GM03348 (cell line): ENCODE data around the gene AKIP1.
"Not testable (repeated sequence)": the region's sequence is repeated elsewhere in the genome, so short reads cannot be mapped to it uniquely, and the experiment has no call there.

Experiments used
- DNase-seq: peaks from one replicate; pipeline ENCODE4 v3.0.0; 2012; ENCODE audit warnings: low spot score

The AKIP1 gene

DNA sequence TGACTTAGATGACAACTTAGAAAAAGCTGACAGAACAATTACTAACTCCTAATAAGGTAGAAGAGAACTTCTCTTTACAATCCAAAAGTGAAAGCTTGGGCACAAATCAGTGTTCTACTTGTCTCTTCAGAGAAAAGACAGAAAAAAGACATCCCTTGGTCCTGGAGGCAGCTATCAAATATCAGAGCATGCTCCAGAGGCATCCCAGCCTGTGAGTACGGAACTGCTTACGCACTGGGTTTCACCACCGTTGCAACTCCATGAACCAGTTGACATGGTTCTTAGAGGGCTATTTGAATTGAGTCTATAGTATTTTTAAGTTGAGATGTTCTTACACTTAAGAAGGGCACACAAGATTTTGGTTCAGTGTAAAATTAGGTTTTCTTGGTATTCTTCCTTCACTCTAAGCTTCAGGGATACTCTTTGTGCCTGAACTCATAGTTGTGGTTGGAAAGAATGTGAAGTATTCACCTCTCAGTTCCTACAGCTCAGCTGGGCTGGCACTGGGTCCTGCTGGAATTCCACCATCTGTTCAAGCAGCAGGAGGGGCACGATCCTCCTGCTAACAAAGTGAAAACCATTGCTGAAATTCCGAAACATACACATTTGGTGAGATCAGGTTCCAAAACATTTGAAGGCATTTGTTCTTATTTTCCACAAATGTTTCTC is 6.3 kb downstream of the AKIP1 start:
- peak; percentile 91 for DNase-seq

DNA sequence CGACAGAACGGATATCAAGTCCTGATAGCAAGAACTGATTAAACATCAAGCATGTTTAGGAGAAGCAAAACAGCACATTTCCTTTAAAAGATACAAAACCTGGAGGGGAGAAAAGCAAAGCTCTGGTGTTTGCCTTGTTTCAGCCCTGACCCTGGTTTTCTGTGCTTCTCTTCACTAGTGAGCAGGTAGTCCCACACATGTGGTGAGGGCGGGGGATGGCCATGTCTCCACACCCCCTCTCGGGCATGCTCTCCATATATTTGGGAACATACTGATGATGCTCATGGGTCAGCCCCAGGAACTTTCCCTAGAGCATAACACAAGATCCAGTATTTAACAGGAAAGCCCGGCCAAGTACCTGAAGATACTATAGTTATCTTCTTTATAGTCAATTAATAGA is 11.7 kb downstream of the AKIP1 start:
- no peak for DNase-seq

DNA sequence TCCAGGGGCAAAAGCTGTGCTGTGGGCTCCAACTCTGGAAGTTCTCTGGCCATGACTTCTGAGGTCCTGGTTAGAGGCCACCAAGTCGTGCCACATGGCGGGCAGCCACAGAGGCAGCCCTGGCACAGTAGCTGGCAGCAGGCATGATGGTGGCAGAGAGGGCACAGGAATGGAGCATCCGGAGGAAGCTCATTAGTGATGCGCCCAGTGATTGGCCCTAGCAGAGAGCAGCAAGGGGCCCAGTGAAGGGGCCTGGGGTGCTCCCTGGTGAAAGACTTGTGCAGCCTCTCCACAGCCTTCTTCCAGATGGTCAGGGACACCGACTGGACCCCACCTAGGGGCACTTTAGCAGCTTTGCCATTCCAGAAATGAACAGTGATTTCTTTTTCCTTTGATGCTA is 14.7 kb downstream of the AKIP1 start:
- no peak for DNase-seq

DNA sequence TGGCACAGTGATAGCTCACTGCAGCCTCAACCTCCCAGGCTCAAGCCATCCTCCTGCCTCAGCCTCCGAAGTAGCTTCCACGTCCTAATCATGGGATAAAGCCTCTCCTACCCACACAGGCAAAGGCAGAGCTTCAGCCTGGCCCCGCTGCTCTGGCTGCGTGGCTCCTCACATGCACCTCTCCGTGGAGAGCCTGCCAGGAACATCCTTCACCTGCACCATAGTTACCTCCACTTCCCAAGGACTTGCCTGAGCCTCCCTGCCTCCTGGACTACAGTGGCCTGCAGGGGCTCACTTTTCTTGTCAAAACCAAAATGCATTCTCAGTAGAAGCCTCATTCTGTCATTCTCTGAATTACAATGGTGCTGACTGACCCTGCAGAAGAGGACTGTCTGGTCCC is 15.2 kb downstream of the AKIP1 start:
- no peak for DNase-seq

DNA sequence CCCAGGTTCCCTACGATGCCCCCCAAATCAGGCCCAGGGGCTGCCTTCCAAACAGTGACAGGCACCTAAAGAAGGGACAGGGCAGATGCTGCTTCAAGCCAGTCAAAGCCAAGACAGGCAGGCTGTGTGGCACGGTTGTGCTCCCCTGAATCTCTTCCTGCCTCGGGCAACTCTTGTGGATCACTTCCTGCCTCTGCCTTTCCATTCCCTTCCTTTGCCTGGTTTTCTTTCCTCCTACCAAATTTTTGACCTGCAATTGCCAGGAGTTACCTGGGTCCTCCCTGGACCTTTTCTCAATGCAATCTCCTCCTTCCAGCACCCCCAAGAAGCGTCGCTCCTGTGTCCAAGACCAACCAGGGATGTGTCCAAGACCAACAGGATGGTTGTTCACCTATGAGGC is 16.2 kb downstream of the AKIP1 start:
- DNase-seq: no peak

DNA sequence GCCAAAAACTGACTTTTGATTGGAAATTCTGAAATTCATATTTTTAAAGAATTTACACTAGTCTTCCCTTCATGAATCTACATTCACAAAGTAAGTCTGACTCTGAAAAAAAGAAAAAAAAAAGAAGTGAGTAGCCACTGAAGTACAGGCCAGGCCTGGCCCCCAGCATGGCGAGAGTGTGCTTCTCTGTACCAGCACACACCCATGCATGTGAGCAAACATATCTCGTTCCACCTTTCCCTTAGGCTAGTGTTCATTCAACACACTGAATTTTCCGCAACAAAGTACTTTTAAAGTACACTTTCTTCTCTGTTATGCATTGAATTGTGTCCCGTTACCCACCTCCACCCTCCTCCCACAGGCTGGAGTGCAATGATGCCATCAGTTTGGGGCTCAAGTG is 17.2 kb downstream of the AKIP1 start:
- no peak for DNase-seq

DNA sequence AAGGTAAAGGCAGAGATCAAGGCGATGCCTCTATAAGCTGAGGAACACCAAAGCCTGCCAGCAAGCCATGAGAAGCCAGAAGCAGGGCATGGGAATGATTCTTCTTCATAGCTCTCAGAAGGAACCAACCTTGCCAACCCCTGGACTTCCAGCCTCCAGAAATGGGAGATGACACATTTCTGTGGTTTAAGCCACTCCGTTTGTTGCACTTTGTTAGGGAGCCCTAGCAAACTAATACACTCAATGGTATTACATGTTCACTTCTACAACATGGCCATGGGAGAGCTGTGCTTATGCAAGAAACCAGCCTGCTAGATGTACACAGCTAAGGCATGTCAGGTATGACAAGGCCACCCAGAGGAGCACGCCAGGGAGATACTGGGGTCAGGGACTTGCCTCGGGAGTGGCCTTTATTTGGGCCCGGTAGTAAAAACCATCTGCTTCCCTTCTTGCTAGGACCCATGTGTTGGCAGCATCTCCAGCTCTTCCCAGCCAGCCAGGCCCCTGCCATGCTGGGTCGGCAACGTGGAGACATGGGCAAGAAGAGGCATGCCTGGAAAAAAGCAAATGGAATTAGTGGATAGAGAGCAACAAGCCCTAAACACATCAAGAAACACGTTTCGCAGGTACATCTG is 18.1 kb downstream of the AKIP1 start:
- DNase-seq: peak; percentile 27

DNA sequence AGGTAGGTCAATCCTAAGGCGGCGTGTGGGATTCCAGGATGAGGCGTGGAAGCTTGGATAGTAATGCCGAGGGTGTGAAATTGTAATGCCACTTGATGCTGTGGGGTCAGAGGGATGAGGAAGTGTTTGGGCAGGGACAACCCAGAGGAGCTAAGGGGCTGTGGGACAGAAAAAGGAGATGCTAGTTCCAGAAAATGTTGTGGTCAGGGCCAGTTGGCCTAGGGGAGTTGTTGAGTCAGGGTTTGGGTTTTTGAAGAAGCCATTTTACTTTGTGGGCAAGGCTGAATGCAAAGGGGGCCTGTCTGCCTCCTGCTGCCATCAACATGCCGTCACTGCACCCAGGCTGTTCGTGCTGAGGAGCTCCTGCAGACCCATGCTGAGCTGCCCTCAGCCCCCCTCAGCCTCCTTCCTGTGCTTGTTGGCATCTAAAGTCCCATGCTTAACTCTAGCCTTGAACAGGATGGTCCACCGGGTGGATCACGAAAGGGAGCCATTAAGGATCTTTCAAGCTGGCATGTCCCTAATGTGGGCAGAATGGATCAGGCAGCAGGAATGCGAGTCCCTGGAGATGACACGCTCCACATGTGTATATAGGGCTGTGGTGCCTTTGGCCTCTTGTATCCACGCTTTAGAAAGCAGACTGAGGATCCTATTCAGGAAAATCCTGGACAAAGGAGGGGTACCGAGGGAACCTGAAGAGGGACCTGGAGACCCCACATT is 19.6 kb downstream of the AKIP1 start:
- no peak for DNase-seq

DNA sequence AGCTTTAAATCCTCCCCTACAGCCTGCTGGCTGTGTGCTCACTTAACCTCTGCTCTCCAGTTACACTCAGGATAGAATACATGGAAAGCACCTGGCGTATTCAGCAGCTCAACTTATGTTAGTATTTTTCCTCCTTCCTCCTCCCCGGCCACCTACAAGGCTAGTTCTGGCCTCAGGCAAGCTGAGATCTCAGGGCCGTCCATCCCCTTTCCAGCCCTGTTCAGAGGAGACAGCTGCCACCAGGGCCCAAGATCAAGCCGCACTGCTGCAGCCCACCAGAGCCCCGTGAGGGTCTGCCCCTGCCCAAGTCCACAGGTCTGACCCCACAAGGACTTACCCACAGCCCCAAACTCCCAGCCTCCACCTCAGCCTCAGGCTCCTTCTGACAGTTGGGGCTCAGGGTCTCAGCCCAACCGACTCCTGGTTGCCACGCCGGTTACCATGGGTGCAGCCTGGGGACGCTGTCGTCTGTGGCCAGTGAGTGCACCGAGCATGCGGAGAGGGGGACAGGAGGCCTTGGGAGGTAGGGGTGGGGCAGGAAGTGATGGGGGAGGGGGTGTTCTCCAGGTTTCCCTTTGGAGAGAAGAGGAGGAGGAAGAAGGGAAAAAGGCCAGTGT is 21.7 kb downstream of the AKIP1 start, which contains the start of gene C11orf16:
TSS of gene C11orf16 (minus strand) at position 384 of the 617 bp plus-strand sequence. CDS start 639 bp downstream, outside the sequence.
- DNase-seq: no peak

DNA sequence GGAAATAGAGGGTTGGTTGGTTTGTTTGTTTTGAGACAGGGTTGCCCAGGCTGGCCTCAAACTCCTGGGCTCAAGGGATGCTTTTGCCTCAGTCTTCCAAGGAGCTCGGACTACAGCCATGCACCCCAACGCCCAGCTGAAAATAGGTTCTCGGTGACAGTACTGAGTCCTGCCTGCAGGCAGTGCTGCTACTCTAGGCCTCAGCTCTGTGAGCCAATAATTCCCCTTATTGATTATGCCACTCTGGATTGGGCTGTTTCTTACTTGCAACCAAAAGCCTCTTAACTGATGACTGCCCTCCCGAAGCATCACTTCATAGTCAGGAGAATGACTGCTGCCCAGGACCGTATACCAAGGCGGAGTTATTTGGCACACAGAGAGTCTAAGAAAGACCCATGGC is 22.9 kb downstream of the AKIP1 start:
- DNase-seq: no peak

DNA sequence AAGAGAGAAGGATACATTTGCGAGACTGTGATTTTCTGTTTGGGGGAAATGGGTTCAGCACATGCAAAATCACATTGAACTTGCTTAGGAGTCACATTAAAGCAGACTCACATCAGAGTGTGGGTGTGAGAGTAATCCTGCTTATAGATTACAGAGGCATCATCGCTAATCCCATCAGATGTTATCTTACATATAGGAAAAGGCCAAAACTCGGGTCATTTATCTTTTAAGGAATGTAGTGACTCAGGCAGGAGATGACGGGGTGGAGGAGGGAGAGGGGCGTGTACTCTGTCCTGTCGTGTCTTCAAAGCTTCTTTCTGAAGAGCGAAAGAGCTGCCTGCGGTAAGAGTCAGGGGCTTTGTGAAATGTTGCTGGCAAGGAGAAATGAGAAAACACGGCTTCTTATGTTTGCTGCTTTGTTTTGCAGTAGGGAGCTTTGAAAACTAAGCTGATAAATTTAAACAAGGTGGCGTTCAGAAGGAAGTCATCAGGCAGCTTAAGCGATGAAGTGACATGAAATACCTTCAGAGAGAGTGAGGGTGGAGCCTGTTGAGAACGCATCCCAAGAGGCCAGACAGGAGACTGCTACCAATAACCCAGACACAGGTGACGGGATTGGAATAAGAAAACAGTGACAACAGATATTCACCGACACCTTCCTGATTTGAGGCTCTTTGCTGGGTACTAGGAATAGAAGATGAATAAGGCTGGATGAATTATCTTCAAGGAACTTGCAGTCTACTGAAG is 23.9 kb downstream of the AKIP1 start:
- DNase-seq: peak; percentile 77

DNA sequence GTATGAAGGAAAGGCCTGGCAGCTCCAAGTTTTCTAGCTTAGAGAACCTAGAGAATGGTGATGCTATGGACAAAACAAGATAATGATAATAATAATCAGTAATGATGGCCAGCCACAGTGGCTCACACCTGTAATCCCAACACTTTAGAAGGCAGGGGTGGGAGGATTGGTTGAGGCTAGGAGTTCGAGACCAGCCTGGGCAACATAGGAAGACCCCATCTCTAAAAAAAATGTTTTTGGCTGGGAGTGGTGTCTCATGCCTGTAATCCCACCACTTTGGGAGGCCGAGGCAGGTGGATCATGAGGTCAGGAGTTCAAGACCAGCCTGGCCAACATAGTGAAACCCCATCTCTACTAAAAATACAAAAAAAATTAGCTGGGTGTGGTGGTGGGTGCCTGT is 24.8 kb downstream of the AKIP1 start:
- DNase-seq: not testable (repeated sequence)

DNA sequence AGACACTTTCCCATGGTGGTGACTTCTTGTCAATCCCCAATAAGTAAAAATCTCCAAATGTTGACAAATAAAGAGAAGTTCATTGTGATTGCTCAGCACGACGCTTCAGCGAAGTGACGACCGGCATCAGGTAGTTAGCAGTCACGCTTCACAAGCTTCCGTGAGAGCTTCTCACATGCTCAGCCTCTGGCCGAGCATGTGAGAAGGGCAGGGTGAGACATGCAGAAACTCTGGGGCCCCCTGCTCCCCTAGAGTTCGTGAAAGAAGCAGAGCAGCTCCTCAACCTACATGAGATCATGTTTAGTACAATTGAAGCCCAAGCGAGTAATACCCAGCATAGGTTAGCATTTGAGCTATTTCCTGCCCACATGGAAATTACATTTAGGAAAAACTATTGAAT is 26.2 kb downstream of the AKIP1 start:
- no peak for DNase-seq

DNA sequence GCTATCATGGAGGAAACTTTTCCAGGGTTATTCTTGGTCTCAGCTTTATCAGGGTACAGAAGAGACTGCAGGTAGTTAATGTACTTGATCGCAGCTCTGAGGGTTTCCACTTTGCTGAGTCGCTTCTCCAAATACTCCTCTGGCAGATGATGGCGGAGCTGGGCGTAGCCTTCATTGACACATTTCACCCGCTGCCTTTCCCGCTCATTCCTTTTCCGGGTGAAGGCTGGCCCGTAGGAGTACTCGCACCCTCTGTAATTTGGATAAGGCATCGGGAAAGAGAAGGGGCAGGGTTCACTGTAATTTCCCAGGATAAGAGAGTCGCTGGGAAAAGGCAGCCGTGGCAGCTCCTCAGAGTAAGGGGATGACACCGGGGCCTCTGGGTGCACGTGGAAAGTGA is 26.7 kb downstream of the AKIP1 start:
- no peak for DNase-seq

DNA sequence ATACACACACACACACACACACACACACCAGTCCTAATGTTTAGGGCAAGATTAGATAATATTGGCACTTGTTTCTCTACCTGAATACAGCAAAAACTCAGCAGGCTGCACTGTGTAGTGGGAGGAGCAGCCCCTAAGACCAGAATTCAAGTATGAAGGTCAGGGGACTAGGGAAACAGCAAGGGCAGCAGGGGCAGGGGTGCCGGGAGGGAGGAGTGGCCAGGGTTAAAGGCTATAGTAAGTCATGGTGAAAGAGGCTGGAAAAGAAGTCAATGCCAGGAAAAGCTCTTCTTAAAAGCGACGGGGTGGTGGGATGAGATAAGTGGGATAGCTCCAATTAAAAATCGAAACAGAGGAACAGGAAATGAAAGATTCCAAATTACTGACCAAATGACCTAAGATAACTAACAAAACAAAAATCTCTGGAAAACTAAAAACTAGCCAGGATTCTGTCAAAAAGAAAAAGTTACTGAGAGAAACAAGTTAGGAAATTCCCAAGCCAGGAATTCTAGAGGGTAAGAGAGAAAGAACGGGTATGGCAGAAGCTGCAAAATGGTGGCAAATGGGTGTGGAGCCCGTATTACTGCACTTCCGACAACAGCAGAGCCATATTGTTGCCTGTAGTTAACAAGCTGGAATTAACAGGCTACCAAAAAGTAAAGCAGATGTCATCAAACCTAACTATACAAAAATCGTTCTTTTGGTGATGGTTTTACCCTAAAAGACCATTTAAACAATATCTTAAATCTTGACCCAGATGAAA is 30.5 kb downstream of the AKIP1 start:
- DNase-seq: no peak

DNA sequence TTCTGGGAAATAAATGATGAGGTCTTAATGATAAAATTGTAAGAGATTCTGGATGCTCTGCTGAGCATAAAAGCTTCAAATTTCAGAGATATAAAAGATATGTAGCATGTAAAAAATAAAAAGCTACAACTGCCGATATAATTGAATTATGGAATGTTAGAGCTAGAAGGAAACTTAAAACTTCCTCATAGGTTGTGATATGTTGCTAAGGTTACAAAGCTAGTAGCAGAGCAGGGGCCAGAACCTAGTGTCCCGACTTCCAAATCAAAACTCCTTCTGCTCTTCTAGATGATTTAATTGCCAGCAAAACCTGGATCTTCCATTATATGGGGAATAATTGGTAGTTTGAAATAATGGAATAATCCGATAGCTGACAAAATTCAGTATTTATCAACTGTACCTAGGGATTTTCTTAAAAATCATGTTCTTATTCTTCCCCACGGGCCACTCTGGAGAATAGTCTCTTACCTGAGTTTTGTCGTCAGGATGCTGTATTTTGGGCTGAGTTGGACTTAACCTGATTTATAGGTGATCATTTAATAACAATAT is 31.6 kb downstream of the AKIP1 start, which contains the start of gene ASCL3:
TSS of gene ASCL3 (minus strand) at position 499 of the 549 bp plus-strand sequence. CDS start 4,855 bp downstream, outside the sequence.
- no peak for DNase-seq

DNA sequence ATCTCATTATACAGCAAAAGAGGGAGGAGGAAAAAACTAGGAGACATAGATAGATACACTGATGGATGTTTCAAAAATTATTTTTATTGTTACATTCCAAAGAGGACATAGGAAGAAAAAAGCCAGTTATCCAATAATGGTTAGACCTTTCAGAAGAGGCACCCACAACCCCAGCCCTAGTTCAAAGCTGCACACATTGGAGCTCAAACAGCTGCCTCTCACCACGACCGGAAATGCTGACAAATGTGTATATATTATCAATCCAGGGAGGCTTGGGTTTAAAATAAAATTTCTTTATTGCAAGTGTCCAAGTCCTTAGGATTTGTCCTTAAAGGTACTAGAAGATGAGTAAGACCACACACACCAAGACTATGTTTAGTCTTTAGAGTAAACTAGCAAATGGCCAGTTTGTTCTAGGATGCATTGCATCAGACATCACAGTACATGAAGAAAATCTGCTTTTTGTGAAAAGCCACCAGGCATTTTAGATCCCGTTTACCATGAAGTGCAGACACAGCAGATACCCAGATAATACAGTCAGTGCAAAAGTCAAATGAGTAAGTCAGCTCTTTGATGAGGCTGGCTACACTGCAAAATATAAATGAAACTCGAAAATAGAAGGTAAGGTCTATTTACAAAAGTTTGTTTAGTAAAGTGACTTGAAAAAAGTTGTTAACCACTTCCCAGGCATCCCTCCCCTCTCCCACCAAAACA is 36.4 kb downstream of the AKIP1 start:
- no peak for DNase-seq

DNA sequence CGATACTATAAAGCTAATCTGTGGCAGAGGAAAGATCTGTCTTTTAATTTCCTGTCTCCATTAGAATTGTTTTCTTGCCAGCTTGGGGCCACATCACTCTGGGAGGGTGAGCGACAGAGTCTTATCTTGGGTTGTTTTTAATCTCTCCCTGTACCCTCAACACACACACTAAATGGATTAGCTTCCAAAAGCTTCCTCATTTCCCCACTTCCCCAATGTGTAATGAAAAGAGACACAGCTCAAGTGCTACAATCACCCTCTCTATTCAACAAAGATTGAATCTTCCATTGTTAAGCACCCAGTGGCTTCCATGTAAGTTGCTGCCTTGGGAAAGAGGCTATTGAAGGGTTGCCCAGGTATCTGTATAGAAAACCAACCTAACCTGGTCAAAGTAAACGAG is 37.9 kb downstream of the AKIP1 start:
- DNase-seq: no peak

DNA sequence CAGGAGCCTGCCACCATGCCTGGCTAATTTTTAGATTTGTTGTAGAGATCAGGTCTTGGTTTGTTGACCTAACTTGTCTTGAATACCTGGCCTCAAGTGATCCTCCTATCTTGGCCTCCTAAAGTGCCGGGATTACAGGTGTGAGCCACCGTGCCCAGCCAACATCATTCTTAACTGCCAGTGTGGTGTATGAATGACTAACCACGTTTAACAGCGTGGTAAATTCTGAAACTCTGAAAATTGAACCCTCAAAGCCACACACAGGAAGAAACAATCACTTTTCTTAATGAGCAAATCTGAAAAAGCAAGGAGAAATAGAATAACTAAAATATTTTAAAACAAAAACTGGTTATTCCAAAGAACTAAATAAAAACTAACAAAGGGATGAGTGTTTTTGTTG is 45.9 kb downstream of the AKIP1 start:
- no peak for DNase-seq

DNA sequence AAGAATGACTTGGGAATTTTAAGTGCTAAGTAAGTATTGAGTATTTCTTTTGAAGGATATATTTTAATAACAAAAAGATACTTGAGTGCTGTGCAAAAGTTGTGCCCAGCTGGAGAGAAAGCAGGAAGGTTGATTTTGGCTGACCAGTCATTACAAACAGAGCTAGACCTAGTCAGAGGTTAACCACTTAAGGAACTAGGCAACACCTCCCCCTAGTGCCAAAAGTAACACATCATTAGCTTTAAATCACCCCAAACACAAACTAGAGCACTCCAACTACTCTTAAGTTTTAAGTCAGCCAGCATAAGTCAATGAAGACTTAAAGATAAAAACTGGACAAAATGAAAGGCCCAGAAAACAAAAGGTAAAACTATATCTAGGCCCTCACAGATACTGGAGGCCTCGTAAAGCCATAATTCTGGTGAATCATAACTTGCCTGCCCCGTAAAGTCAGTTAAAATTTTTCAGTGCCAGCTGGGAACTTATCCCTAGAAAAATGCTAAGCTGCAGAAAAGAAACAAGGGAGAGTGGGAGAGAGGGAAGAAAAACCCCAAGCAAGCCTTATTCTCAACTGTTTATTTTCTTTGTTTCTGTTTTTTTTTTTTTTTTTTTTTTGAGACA is 48.7 kb downstream of the AKIP1 start:
- peak; percentile 90 for DNase-seq
